HG03139 (cell line): ENCODE data around the gene DSE.

Experiments used
- ATAC-seq: cut with Tn5 transposase; IDR thresholded peaks from one replicate; pipeline ENCODE4 v1.9.1; 2021; ENCODE audit not compliant: unreplicated experiment

DSE gene

DNA sequence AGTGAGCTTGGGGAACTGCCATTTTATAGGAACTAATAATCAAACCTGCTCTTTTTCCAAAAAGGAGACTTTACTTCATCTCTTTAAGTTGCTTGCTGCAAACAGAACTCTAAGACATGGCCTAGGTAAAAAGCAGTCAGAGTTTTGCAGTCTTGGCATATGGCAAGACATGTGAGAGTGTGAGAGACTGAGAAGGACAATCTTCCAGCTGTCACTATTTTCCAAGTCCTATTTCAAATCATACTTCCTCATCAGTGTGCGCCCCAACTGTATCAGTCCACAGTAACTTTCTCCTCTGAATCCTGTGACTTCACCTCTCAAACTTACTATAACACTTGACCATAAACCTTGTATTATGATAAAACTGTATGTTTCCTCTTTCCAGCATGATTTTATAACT lies 100.8 kb downstream of the DSE start:
- no peak for ATAC-seq

DNA sequence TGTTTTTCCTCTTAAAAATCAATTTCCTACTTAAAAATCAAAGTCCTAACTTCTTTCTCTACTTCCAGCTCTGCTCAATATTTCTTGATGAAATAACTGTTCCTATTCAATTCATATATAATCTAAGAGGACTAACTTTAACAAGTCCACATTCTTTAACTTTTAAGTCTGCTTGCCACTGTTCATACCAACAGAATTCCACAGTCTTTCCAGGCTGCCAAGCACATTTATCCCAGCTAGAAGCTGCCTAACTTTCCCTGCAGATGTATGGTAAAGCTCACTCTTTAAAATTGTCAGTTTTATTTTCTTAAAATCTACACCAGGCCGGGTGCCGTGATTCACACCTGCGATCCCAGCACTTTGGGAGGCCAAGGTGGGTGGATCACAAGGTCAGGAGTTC lies 102.0 kb downstream of the DSE start:
- ATAC-seq = no peak

GRCh38 chr6:116475141-116475540 lies 104.4 kb downstream of the DSE start:
- ATAC-seq = no peak

- ATAC-seq = peak; percentile 100
Measured at GRCh38 chr6:116476002-116476678, 105.4 kb downstream of the DSE start.

GRCh38 chr6:116482780-116483179 lies 112.0 kb downstream of the DSE start:
- ATAC-seq = no peak

DNA sequence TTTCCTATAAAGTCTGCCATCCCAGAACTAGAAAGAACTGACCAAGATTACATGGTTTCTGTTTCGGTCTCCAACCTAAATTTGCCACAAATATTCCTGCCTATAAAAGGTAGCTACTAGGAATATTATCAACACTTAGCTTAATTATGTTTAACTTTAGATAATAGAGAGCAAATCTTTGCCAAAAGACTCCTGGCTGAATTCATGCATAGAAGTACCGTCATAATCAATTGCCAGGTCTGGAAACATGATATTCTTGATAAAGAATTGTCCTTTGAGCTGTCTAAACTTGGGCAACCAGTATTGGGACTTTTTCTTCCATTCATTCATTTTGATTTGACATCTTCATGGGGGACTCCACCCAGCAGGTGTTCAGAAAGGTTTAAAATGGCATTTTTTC lies 112.9 kb downstream of the DSE start:
- no peak for ATAC-seq

DNA sequence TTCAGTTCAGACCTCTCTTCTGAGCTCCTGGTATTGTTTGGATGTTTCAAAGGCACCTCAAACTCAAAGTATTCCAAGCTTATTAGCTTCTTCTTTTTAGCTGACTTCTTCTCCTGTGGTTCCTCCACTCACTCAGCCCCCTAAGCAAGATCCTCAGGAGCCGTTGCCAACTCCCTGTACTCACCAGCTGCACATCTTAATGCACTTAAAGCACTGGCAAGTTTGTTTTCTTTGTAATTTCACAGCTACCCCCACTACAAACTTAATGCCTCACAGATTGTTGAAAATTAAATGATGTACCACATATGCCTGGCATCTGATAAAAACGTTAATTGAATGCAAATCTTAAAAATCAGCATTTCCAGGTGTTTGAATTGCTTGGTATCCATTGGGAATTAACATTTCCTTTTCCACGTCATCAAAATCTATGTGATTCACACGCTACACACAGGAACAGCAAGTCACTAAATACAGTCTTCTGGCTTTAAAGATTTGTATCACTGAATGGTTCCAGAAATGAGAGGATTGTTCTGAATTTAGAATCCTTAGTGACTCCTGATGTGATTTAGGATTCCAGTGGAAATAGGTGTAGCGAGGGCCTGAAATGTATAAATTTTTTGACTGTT lies 114.9 kb downstream of the DSE start:
- no peak for ATAC-seq

GRCh38 chr6:116491610-116492330 lies 121.0 kb downstream of the DSE start:
- ATAC-seq = no peak

GRCh38 chr6:116492331-116493067 lies 121.8 kb downstream of the DSE start:
- no peak for ATAC-seq
